GM20000 (cell line): ENCODE data around the gene SCT.

ENCODE experiments used
- DNase-seq: peaks from one replicate; pipeline ENCODE4 v3.0.0; 2012; ENCODE audit warnings: low spot score
- CTCF ChIP-seq: IDR thresholded peaks from 2 replicates; pipeline ENCODE4 v1.5.1; 2012; ENCODE audit warnings: mild to moderate bottlenecking, control low read depth; ENCODE audit errors: extremely low read depth, missing control alignments

Gene SCT

DNA sequence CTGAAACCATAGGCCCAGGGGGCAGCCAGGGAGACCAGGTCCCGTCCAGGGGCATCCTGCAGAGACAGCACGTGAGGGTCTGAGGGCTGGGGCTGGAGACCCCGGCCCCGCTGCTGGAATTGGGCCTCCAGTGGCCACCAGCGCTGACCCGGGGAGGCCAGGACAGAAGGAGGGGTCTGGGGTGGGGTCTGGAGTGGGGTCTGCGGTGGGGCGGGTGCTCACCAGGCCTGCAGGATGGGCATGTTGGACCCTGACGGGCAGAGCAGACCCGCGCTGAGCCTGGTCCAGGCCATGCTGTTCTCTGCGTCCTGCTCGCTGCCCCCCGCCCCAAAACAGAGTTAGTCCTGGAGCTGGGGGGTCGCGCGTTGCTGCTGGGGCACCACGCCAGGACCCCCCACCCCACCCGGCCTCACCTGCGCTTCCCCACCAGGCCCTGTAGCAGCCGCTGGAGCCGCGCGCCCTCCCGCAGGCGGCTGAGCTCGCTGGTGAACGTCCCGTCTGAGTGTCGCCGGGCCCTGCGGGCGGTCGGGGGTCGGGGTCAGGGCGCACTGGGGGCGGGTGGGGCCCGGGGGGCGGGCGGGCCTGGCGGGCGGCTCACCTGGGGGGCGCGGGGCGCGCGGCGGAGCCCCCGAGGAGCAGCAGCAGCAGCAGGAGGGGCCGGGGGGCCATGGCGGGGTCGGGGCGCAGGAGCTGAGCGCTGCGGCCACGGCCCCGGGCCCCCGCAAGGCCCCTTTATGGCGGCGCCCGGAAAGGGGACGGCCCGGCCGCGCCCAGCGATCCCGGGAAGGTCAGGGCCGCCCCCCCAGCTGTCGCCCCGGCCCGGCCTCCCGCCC, at the start of gene SCT:
TSS of gene SCT (minus strand) at position 707 of the 833 bp plus-strand sequence. CDS start at position 669, 38 bp downstream.
- no peak for TF ChIP-seq CTCF
- DNase-seq = no peak

DNA sequence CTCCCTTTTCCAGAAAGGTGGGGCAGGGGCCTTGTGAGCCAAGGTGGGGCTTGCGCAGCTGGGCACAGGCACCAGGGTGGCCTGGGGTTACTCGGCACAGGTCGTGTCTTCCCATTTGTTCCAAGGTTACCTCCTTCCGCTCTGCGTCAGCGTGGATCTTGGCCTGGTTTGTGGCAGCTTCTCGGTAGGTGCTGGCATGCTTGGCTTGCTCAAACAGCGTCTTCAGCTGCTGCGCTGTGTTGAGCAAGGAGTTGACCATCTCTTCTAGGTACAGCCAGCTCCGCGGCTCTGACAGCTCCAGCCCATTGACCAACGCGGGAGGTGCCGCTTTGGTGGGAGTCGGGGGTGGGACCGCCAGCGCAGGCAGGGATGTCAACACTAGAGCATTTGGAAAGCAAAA, 47.4 kb upstream of the SCT start:
- DNase-seq = no peak
- no peak for TF ChIP-seq CTCF

- no peak for TF ChIP-seq CTCF
- no peak for DNase-seq
These were observed 46.9 kb upstream of the SCT start for GRCh38 chr11:673866-674265.

GRCh38 chr11:665704-666281, 38.8 kb upstream of the SCT start:
- DNase-seq = no peak
- TF ChIP-seq CTCF = no peak

DNA sequence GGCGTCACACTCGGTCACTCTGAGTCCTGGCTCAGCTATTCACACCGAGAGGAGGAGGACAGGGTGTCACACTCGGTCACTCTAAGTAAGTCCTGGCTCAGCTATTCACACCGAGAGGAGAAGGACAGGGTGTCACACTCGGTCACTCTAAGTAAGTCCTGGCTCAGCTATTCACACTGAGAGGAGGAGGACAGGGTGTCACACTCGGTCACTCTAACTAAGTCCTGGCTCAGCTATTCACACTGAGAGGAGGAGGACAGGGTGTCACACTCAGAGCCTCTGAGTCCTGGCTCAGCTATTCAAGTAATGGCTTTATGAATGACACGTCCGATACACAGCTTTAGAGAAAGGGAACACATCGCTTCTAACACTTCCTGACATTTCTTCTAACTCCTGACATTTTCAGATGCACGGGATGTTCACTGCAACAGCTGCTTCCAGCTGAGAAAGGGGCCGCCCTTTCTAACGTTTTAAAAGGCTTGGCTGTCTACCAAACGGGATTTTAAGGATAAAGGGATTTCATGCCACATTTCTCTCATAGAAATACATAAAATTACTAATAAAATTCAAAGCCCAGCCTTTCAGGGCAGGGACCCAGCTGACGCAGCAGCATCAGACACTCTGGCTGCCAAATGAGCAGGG, 38.2 kb upstream of the SCT start:
- TF ChIP-seq CTCF = no peak
- DNase-seq = no peak

GRCh38 chr11:662689-663274, 35.8 kb upstream of the SCT start:
- peak; percentile 53 for TF ChIP-seq CTCF
- DNase-seq = peak; percentile 84
